WERI-Rb-1 (cell line): ENCODE measurements around the gene RAB18.

ENCODE experiments used
- DNase-seq: peaks from one replicate; pipeline ENCODE4 v3.0.0-alpha.2; 2020
- H3K27ac ChIP-seq: fragments of 250-450 bp; sonication (Bioruptor Pico); 2 replicates; pipeline ENCODE4 v1.5.1; 2020; ENCODE audit warnings: mild to moderate bottlenecking, moderate library complexity
- H3K27me3 ChIP-seq: fragments of 250-450 bp; sonication (Bioruptor Pico); 2 replicates; pipeline ENCODE4 v1.5.1; 2021; ENCODE audit warnings: mild to moderate bottlenecking, low read depth, moderate library complexity; ENCODE audit not compliant: insufficient read depth, severe bottlenecking
- H3K36me3 ChIP-seq: fragments of 250-450 bp; sonication (Bioruptor Pico); 2 replicates; pipeline ENCODE4 v1.5.1; 2020; ENCODE audit warnings: mild to moderate bottlenecking, moderate library complexity
- H3K4me3 ChIP-seq: 2 replicates; pipeline ENCODE4 v1.5.1; 2011; ENCODE audit warnings: low read depth, mild to moderate bottlenecking, control low read depth, low read length
- H3K9me3 ChIP-seq: fragments of 250-450 bp; sonication (Bioruptor Pico); 2 replicates; pipeline ENCODE4 v1.5.1; 2021; ENCODE audit warnings: mild to moderate bottlenecking, moderate library complexity; ENCODE audit not compliant: severe bottlenecking
- CTCF ChIP-seq: IDR thresholded peaks from 2 replicates; pipeline ENCODE4 v1.5.1; 2011; ENCODE audit warnings: low read depth, mild to moderate bottlenecking, control low read depth, inconsistent platforms, low read length

RAB18 gene

GRCh38 chr10:27504007-27504807, at the start of gene RAB18:
TSS of gene RAB18 (plus strand) at chr10:27504304. CDS start at chr10:27504370, 66 bp downstream.
- Histone ChIP-seq H3K9me3 (no peaks in the 10 kb centered on the region), H3K4me3 (peak within 1 kb of the TSS; percentile 78), H3K36me3 (no peaks in the 10 kb centered on the region), H3K27me3 (no peaks in the 10 kb centered on the region), H3K27ac (peak within 1 kb of the TSS; percentile 69)
- peak; percentile 93 for DNase-seq
- TF ChIP-seq CTCF = no peak

- no peak overlapping the region for H3K4me3 ChIP-seq
- no peaks in the 10 kb centered on the region for H3K36me3 ChIP-seq
- no peak for DNase-seq
- no peaks in the 10 kb centered on the region for H3K27me3 ChIP-seq
- no peak for TF ChIP-seq CTCF
- no peak overlapping the region for H3K27ac ChIP-seq
- H3K9me3 ChIP-seq = no peaks in the 10 kb centered on the region
These were observed 49.3 kb upstream of the RAB18 start for GRCh38 chr10:27454837-27455236.

GRCh38 chr10:27457261-27457945, 46.7 kb upstream of the RAB18 start:
- no peaks in the 10 kb centered on the region for H3K27me3 ChIP-seq
- H3K36me3 ChIP-seq = no peaks in the 10 kb centered on the region
- no peak overlapping the region for H3K4me3 ChIP-seq
- DNase-seq = no peak
- H3K9me3 ChIP-seq = no peaks in the 10 kb centered on the region
- H3K27ac ChIP-seq = no peak overlapping the region
- TF ChIP-seq CTCF = no peak

- Histone ChIP-seq H3K4me3 (no peak overlapping the region), H3K27ac (no peak overlapping the region), H3K36me3 (no peaks in the 10 kb centered on the region), H3K9me3 (no peaks in the 10 kb centered on the region), H3K27me3 (no peaks in the 10 kb centered on the region)
- no peak for TF ChIP-seq CTCF
- DNase-seq = no peak
These were observed 46.1 kb upstream of the RAB18 start for GRCh38 chr10:27457966-27458365.

GRCh38 chr10:27461312-27461711, 42.8 kb upstream of the RAB18 start:
- Histone ChIP-seq H3K36me3 (no peaks in the 10 kb centered on the region), H3K27ac (no peak overlapping the region), H3K27me3 (no peaks in the 10 kb centered on the region), H3K9me3 (no peaks in the 10 kb centered on the region), H3K4me3 (no peak overlapping the region)
- DNase-seq = no peak
- no peak for TF ChIP-seq CTCF
